Thoracic aorta (tissue), 2 donors: Measurements from ENCODE around the gene ST6GAL1. TPM values are rescaled to one million over a fixed set of nuclear protein-coding genes. Genes with fewer than 3 reads are reported as not detected.

Experiments
- ATAC-seq: fragments of 150-250 bp; one replicate; pipeline ENCODE4 v1.8.0; 2017; ENCODE audit warnings: low read depth; ENCODE audit not compliant: insufficient number of reproducible peaks, low FRiP score
- DNase-seq: peaks from one replicate; pipeline ENCODE4 v3.0.0-alpha.2; 2020; ENCODE audit warnings: low spot score
- H3K27ac ChIP-seq, 2 donors: fragments of 200-600 bp; sonication (generic); 1 replicate in 1 of 2; 2 replicates in 1 of 2; pipeline ENCODE4 v1.5.1; 2016; ENCODE audit warnings: mild to moderate bottlenecking in 2 of 2, moderate library complexity in 2 of 2
- H3K27me3 ChIP-seq: fragments of 200-600 bp; sonication (generic); replicated peaks from 2 replicates; pipeline ENCODE4 v1.6.0; 2016; ENCODE audit warnings: mild to moderate bottlenecking; ENCODE audit not compliant: insufficient read depth
- H3K36me3 ChIP-seq: fragments of 200-600 bp; sonication (generic); one replicate; pipeline ENCODE4 v1.5.1; 2016
- H3K4me1 ChIP-seq, 2 donors: fragments of 200-600 bp; sonication (generic); 1 replicate in 1 of 2; 2 replicates in 1 of 2; pipeline versions ENCODE4 v1.5.1 to v1.6.0; 2016; ENCODE audit warnings: low read depth in 2 of 2, mild to moderate bottlenecking in 1 of 2; ENCODE audit not compliant: control insufficient read depth in 1 of 2
- H3K4me3 ChIP-seq: fragments of 200-600 bp; sonication (generic); 2 replicates; pipeline ENCODE4 v1.5.1; 2016; ENCODE audit warnings: mild to moderate bottlenecking
- H3K9me3 ChIP-seq: fragments of 200-600 bp; sonication (generic); 2 replicates; pipeline ENCODE4 v1.5.1; 2016
- total RNA-seq, 2 donors: library from RNA; depleted of rRNA; stranded (reverse); fragments of >200 nt; gene quantifications; one replicate each; pipeline versions ENCODE4 v1.1.0 to v1.2.3, GENCODE V29; 2016
- TF ChIP-seq, protein P1 (sequence below): fragments of 200-600 bp; sonication (generic); IDR thresholded peaks from one replicate; pipeline ENCODE4 v1.5.1; 2019; ENCODE audit warnings: antibody characterized with exemption

ST6GAL1 gene
- total RNA-seq, 2 donors from 2014 or later = 89.5 to 141 TPM

DNA sequence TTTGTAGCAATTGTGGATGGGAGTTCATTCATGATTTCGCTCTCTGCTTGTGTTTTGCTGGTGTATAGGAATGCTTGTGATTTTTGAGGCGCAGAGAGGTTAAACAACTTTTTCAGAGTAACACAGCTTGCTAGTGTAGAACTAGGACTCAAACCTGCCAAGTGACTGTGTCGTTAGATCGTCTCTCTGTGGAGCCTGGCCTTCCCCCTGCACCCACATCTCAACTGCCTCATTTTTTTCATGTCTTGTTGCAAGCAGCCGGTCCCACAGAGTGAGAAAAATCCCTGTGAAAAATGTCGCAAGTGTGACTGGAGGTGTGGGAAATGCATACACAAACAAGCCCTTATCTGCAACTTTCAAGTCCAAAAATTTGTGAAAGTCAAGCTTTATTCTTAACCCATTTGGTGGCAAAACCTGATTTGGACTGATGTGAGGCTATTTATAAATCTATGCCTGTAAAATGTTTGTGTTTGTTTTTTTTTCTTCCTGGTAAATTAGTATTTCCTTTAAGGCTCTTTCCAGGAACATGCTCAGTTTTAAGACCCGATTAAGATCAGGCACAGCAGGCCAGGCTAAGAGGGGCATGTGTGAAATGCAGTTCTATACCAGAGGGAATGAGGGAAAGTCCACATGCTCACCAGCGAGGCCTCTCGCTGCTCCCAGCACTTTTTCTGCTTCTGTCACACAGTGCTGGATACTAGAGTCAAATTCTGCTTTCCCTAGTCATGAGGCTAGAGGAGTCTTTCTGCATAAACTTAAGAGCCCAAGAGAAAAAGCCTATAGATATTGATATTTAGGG is 25.8 kb downstream of the ST6GAL1 start:
- ATAC-seq (peak; percentile 66), DNase-seq (no peak)
- Histone ChIP-seq H3K27ac (peak overlapping the region; percentile 3 to 63), H3K27me3 (no peaks in the 10 kb centered on the region), H3K9me3 (no peaks in the 10 kb centered on the region), H3K4me3 (no peak overlapping the region), H3K36me3 (no peaks in the 10 kb centered on the region), H3K4me1 (peaks cover 12 to 57% of the 10 kb centered on the region in 2 donors)
- TF ChIP-seq, protein P1, sequence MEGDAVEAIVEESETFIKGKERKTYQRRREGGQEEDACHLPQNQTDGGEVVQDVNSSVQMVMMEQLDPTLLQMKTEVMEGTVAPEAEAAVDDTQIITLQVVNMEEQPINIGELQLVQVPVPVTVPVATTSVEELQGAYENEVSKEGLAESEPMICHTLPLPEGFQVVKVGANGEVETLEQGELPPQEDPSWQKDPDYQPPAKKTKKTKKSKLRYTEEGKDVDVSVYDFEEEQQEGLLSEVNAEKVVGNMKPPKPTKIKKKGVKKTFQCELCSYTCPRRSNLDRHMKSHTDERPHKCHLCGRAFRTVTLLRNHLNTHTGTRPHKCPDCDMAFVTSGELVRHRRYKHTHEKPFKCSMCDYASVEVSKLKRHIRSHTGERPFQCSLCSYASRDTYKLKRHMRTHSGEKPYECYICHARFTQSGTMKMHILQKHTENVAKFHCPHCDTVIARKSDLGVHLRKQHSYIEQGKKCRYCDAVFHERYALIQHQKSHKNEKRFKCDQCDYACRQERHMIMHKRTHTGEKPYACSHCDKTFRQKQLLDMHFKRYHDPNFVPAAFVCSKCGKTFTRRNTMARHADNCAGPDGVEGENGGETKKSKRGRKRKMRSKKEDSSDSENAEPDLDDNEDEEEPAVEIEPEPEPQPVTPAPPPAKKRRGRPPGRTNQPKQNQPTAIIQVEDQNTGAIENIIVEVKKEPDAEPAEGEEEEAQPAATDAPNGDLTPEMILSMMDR = no peak

DNA sequence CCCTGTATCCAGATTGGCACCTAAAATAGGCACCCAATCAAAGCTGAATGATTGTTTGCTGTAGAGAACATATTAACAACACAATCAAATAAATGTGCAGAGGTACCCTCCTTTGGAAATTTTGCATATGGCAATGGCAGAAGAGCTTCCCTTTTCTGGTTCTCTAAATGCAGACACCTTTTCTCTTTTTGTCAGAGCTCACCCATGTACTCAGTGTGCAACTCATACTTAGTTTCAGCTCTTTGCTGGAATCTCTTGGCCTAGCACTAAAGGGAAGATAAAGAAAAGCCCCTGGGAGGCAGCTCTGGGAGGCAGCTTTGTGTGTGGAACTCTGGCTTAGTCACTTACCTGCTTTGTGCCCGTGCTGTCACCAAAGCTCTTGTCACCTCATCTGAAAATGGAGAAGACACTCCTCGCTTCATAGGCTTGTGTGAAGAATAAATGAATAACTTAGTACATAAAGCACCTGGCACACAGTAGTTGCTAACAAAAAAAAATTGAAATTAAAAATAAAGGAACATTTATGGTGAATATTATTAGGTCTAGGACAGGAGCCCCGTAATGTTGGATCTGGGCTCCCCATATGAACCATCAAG is 28.8 kb downstream of the ST6GAL1 start:
- no peaks in the 10 kb centered on the region for H3K27me3 ChIP-seq
- TF ChIP-seq, protein P1 = no peak

DNA sequence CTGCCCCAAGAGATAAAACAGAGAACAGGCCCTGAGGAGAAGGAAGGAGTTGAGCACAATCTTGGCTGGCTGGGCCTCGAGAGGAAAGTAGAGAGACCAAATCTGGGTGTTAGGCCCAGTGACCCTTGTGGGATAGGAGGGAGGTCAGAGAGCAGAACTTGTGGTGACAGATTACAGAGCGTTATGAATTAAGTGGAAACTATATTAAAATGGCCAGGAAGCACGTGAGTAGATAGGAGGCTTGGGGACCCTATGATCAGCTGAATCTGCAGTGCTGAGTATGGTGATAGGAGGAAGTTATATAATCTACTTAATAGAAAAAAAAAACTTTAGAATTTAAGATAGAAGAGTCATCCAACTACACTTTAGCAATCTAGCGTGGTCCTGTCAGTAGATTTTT is 30.0 kb downstream of the ST6GAL1 start:
- ATAC-seq (no peak), DNase-seq (no peak)
- Histone ChIP-seq H3K36me3 (no peaks in the 10 kb centered on the region), H3K9me3 (no peaks in the 10 kb centered on the region), H3K4me1 (peaks cover 10 to 54% of the 10 kb centered on the region in 2 donors), H3K27ac (no peak overlapping the region), H3K27me3 (no peaks in the 10 kb centered on the region), H3K4me3 (no peak overlapping the region)
- TF ChIP-seq, protein P1 = no peak

More for the DNA sequence above, 28.8 kb downstream of the ST6GAL1 start:
- H3K27ac ChIP-seq = no peak overlapping the region
- no peak for ATAC-seq
- H3K4me3 ChIP-seq = no peak overlapping the region
- DNase-seq = no peak
- peaks cover 10 to 55% of the 10 kb centered on the region in 2 donors for H3K4me1 ChIP-seq
- H3K9me3 ChIP-seq = no peaks in the 10 kb centered on the region
- H3K36me3 ChIP-seq = no peaks in the 10 kb centered on the region

DNA sequence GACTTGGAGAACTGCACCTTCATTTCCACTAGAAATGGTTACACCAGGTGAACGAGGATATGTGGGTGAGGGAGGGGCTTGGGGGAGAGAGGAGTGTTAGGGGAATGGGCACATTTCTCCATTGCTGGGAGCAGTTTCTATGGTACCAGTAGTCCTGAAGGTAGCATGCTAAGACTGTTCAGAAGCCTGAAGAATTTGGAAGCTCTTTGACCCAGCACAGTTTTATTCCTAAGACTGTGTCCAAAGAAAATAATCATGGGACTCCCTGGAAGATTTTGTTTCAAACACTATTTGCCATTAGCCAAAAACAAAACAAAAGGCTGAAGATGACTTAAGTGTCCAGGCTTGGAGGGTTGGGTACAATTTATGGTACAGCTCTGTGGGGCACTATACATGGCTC is 32.1 kb downstream of the ST6GAL1 start:
- DNase-seq (no peak), ATAC-seq (no peak)
- Histone ChIP-seq H3K27ac (peak overlapping the region in 1 of 2 donors; percentile 51), H3K4me1 (peaks cover 10 to 50% of the 10 kb centered on the region in 2 donors), H3K4me3 (no peak overlapping the region), H3K36me3 (no peaks in the 10 kb centered on the region), H3K27me3 (no peaks in the 10 kb centered on the region), H3K9me3 (no peaks in the 10 kb centered on the region)
- TF ChIP-seq, protein P1 = no peak

DNA sequence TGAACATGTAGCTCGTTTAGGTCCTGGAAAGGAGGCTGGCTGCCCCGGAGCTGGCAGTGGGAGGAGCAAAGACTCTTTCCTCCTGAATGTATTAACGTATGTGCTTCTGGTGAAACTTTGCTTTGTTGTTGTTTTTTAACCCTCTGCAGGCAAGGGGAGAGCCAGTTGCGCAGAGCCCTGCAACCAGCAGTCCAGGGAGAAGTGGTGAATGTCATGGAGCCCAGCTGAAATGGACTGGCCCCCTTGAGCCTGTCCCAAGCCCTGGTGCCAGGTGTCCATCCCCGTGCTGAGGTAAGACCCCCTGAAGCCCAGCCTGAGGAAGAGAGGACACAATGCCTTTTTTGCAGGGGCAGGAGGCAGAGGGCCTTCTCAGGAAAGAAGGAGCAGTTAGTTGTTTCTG is 33.3 kb downstream of the ST6GAL1 start:
- Histone ChIP-seq H3K27me3 (no peaks in the 10 kb centered on the region), H3K4me1 (peaks cover 14 to 57% of the 10 kb centered on the region in 2 donors), H3K9me3 (no peaks in the 10 kb centered on the region), H3K27ac (peak overlapping the region in 1 of 2 donors; percentile 19), H3K36me3 (no peaks in the 10 kb centered on the region), H3K4me3 (no peak overlapping the region)
- DNase-seq (no peak), ATAC-seq (no peak)
- TF ChIP-seq, protein P1 = no peak
